ENCODE data around the gene DHX16.

DHX16 gene

GRCh38 chr6:30686009-30686907 is 13.5 kb upstream of the DHX16 start, which contains the start of gene PPP1R18:
TSS of gene PPP1R18 (minus strand) at chr6:30686645. CDS start at chr6:30686018, 627 bp downstream.
- Histone ChIP-seq H3K27ac (peak within 1 kb of the TSS; percentile 95), H3K27me3 (no peaks in the 10 kb centered on the region), H3K4me3 (ENCODE audit: low read depth in 1 of 2, low read length in 1 of 2) (peak within 1 kb of the TSS; percentile 95 to 100), H3K36me3 (peaks cover 11% of the 10 kb centered on the region), H3K9me3 (no peaks in the 10 kb centered on the region), H3K4me1 (ENCODE audit: control insufficient read depth in 1 of 2, insufficient read depth in 1 of 2, low read depth in 1 of 2, low read length in 1 of 2) (peaks cover 53 to 76% of the 10 kb centered on the region in 2 experiments)
- no peak for TF ChIP-seq CTCF (IDR thresholded peaks at IDR 0.05)

- peak overlapping the region; percentile 95 to 100 for H3K4me3 ChIP-seq (ENCODE audit: low read depth in 1 of 2, low read length in 1 of 2)
Observed at GRCh38 chr6:30685157-30686008, 12.6 kb upstream of the DHX16 start.

GRCh38 chr6:30684386-30685156 is 11.8 kb upstream of the DHX16 start:
- peak overlapping the region; percentile 95 for H3K27ac ChIP-seq
- no peaks in the 10 kb centered on the region for H3K9me3 ChIP-seq
- H3K4me1 ChIP-seq (ENCODE audit: control insufficient read depth in 1 of 2, insufficient read depth in 1 of 2, low read depth in 1 of 2, low read length in 1 of 2): peaks cover 53 to 76% of the 10 kb centered on the region in 2 experiments
- TF ChIP-seq CTCF (IDR thresholded peaks at IDR 0.05): peak; percentile 14
- peaks cover 27% of the 10 kb centered on the region for H3K36me3 ChIP-seq
- H3K27me3 ChIP-seq: no peaks in the 10 kb centered on the region
- H3K4me3 ChIP-seq (ENCODE audit: low read depth in 1 of 2, low read length in 1 of 2): peak overlapping the region; percentile 95 to 100

More at GRCh38 chr6:30685157-30686008, 12.6 kb upstream of the DHX16 start:
- no peak for TF ChIP-seq CTCF (IDR thresholded peaks at IDR 0.05)
- Histone ChIP-seq H3K9me3 (no peaks in the 10 kb centered on the region), H3K27me3 (no peaks in the 10 kb centered on the region), H3K36me3 (peaks cover 19% of the 10 kb centered on the region), H3K27ac (peak overlapping the region; percentile 95), H3K4me1 (ENCODE audit: control insufficient read depth in 1 of 2, insufficient read depth in 1 of 2, low read depth in 1 of 2, low read length in 1 of 2) (peaks cover 53 to 76% of the 10 kb centered on the region in 2 experiments)

GRCh38 chr6:30683980-30684338 is 11.2 kb upstream of the DHX16 start:
- peaks cover 53 to 76% of the 10 kb centered on the region in 2 experiments for H3K4me1 ChIP-seq (ENCODE audit: control insufficient read depth in 1 of 2, insufficient read depth in 1 of 2, low read depth in 1 of 2, low read length in 1 of 2)
- no peak for TF ChIP-seq CTCF (IDR thresholded peaks at IDR 0.05)
- no peaks in the 10 kb centered on the region for H3K27me3 ChIP-seq
- peaks cover 33% of the 10 kb centered on the region for H3K36me3 ChIP-seq
- no peaks in the 10 kb centered on the region for H3K9me3 ChIP-seq
- peak overlapping the region; percentile 95 for H3K27ac ChIP-seq
- peak overlapping the region; percentile 95 to 100 for H3K4me3 ChIP-seq (ENCODE audit: low read depth in 1 of 2, low read length in 1 of 2)
